Uterus (tissue), 2 donors: Measurements from ENCODE around the gene CCNDBP1.

Experiments
- POLR2A ChIP-seq, 2 donors: fragments of 450-650 bp; IDR thresholded peaks; one replicate each; pipeline ENCODE4 v1.6.1; 2016; ENCODE audit warnings: antibody characterized with exemption in 2 of 2, mild to moderate bottlenecking in 1 of 2, moderate library complexity in 1 of 2
- TF ChIP-seq, protein P1 (sequence below), 4 experiments: fragments of 200-600 bp in 2 of 4; fragments of 450-650 bp in 2 of 4; sonication (generic) in 2 of 4; IDR thresholded peaks; one replicate each; pipeline ENCODE4 v1.5.1; 2016 to 2019; ENCODE audit warnings: antibody characterized with exemption in 4 of 4, mild to moderate bottlenecking in 2 of 4, moderate library complexity in 1 of 4

DNA sequence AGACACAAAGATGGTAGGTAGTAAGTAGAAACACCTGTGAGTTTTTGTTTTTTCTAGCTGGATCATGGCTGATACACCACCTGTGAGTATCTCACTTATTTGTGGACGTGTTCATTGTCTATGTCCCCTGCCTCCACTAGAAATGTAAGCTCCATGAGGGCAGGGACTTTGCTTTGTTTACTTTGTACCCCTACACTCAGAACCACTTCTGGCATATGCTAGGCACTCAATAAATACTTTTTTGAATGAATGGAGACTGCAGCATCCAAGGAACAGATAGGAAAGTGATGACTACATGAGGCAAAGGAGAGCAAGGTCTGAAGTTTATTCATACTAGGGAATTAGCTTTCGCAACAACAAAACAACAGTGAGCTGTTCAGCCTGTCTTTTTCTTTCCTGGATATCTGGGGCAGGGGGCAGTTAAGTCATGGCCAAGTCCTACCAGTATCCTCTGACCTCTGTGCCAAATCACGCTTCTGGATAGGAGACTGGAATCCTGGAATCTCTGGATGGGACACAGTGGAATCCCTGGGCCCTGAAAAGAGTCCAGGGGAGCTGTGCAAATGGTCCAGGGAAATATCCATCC lies 47.2 kb downstream of the CCNDBP1 start:
- TF ChIP-seq, protein P1, sequence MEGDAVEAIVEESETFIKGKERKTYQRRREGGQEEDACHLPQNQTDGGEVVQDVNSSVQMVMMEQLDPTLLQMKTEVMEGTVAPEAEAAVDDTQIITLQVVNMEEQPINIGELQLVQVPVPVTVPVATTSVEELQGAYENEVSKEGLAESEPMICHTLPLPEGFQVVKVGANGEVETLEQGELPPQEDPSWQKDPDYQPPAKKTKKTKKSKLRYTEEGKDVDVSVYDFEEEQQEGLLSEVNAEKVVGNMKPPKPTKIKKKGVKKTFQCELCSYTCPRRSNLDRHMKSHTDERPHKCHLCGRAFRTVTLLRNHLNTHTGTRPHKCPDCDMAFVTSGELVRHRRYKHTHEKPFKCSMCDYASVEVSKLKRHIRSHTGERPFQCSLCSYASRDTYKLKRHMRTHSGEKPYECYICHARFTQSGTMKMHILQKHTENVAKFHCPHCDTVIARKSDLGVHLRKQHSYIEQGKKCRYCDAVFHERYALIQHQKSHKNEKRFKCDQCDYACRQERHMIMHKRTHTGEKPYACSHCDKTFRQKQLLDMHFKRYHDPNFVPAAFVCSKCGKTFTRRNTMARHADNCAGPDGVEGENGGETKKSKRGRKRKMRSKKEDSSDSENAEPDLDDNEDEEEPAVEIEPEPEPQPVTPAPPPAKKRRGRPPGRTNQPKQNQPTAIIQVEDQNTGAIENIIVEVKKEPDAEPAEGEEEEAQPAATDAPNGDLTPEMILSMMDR (IDR thresholded peaks at IDR 0.05), result no peak
- TF ChIP-seq POLR2A (IDR thresholded peaks at IDR 0.05), result no peak
